ENCODE measurements around the gene LMOD3. TPM values are rescaled to one million over a fixed set of nuclear protein-coding genes. Genes with fewer than 3 reads are reported as not detected.

Gene LMOD3
- total and polyA plus RNA-seq, 12 donors, result 0.03 to 0.14 (median 0.08) TPM; not detected in 6

- Histone ChIP-seq H3K4me3 (no peak overlapping the region), H3K36me3 (replicated peaks in 1 of 2) (no peaks in the 10 kb centered on the region), H3K9me3 (replicated peaks in 1 of 3) (no peaks in the 10 kb centered on the region), H3K27ac (no peak overlapping the region), H3K27me3 (no peaks in the 10 kb centered on the region), H3K4me1 (replicated peaks in 1 of 2) (no peaks in the 10 kb centered on the region)
- intact Hi-C loops (cut with DNase I), result loop anchor here (5.0 to 10.0 kb wide), 4 partner anchors 143 to 511 kb away; no protein-coding TSS in a partner anchor
- no peak for DNase-seq
- no peak for TF ChIP-seq POLR2A (IDR thresholded peaks at IDR 0.05)
- no peak for TF ChIP-seq CTCF (IDR thresholded peaks at IDR 0.05)
Observed at GRCh38 chr3:69164296-69164695, 41.9 kb upstream of the LMOD3 start.

GRCh38 chr3:69162308-69162980, 40.0 kb upstream of the LMOD3 start:
- H3K27me3 ChIP-seq, result no peaks in the 10 kb centered on the region
- DNase-seq, result no peak
- intact Hi-C loops (cut with DNase I), result loop anchor here (5.0 to 10.0 kb wide), 4 partner anchors 145 to 512 kb away; no protein-coding TSS in a partner anchor
- no peaks in the 10 kb centered on the region for H3K4me1 ChIP-seq (replicated peaks in 1 of 2)
- H3K27ac ChIP-seq, result no peak overlapping the region
- no peak overlapping the region for H3K4me3 ChIP-seq
- no peaks in the 10 kb centered on the region for H3K36me3 ChIP-seq (replicated peaks in 1 of 2)
- WGBS, 4 donors, result 72 to 92% (median 83%) methylated on average over 2 of the region's 2 CpGs
- TF ChIP-seq CTCF (IDR thresholded peaks at IDR 0.05) (no peak), POLR2A (IDR thresholded peaks at IDR 0.05) (no peak)
- no peaks in the 10 kb centered on the region for H3K9me3 ChIP-seq (replicated peaks in 1 of 3)

- no peaks in the 10 kb centered on the region for H3K4me1 ChIP-seq (replicated peaks in 1 of 2)
- intact Hi-C loops (cut with DNase I), result loop anchor here (5.0 to 10.0 kb wide), 4 partner anchors 146 to 513 kb away; no protein-coding TSS in a partner anchor
- H3K27me3 ChIP-seq, result no peaks in the 10 kb centered on the region
- no peak overlapping the region for H3K27ac ChIP-seq
- WGBS, 4 donors, result 37 to 39% (median 38%) methylated on average over 5 of the region's 5 CpGs
- H3K9me3 ChIP-seq (replicated peaks in 1 of 3), result no peaks in the 10 kb centered on the region
- H3K4me3 ChIP-seq, result no peak overlapping the region
- DNase-seq, result peak in 6 of 7 donors; percentile 22 to 67 (median 32)
- TF ChIP-seq CTCF (IDR thresholded peaks at IDR 0.05) (peak; percentile 87 to 97 (median 94)), POLR2A (IDR thresholded peaks at IDR 0.05) (no peak)
- H3K36me3 ChIP-seq (replicated peaks in 1 of 2), result no peaks in the 10 kb centered on the region
Observed at GRCh38 chr3:69161587-69162307, 39.4 kb upstream of the LMOD3 start.

DNA sequence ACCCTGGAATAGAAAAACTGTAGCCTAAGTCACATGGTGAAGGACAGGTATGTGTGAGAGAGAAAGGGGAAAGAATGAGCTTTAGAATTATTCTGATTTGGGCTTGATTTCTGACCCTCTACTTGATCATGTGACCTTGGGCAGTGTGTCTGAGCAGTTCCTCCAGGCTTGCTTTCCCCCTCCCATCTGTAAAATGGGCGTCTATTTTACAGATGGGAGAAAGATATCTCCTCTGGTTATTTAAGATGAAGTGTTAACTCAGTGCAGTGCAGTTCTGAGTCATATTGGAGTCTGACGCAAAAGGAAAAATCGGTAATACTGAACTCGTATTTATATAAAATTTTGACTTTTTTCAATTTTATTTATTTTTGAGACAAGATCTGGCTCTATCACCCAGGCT, 38.1 kb upstream of the LMOD3 start:
- no peak for TF ChIP-seq CTCF (IDR thresholded peaks at IDR 0.05)
- no peak for TF ChIP-seq POLR2A (IDR thresholded peaks at IDR 0.05)
- Histone ChIP-seq H3K4me1 (replicated peaks in 1 of 2) (no peaks in the 10 kb centered on the region), H3K4me3 (no peak overlapping the region), H3K36me3 (replicated peaks in 1 of 2) (no peaks in the 10 kb centered on the region), H3K9me3 (replicated peaks in 1 of 3) (no peaks in the 10 kb centered on the region), H3K27ac (no peak overlapping the region), H3K27me3 (no peaks in the 10 kb centered on the region)
- WGBS, 4 donors, result 55 to 73% (median 63%) methylated on average over 4 of the region's 4 CpGs
- intact Hi-C loops (cut with DNase I), result loop anchor here (5.0 to 10.0 kb wide), 4 partner anchors 147 to 514 kb away; no protein-coding TSS in a partner anchor
- DNase-seq, result no peak

Data from adrenal gland (tissue), 12 donors.